Measurements from ENCODE around the gene TKT.

Gene TKT

GRCh38 chr3:53186726-53187125 is 69.1 kb downstream of the TKT start:
- Histone ChIP-seq H3K9me3 (ENCODE audit: control insufficient read depth in 5 of 5, low read length in 5 of 5) (no peaks in the 10 kb centered on the region), H3K27me3 (ENCODE audit: control insufficient read depth in 5 of 5, insufficient read depth in 4 of 5, low read length in 5 of 5) (no peaks in the 10 kb centered on the region), H3K9ac (ENCODE audit: low read length in 5 of 5) (no peak overlapping the region), H3K36me3 (ENCODE audit: control insufficient read depth in 5 of 5, insufficient read depth in 5 of 5, low read length in 5 of 5) (peaks cover 0 to 91% (median 86%) of the 10 kb centered on the region in 5 donors), H3K4me1 (ENCODE audit: control insufficient read depth in 5 of 5, insufficient read depth in 5 of 5, low read length in 5 of 5) (peaks cover 0 to under 1% (median 0%) of the 10 kb centered on the region in 5 donors), H3K27ac (ENCODE audit: low read depth, low read length) (no peak overlapping the region), H3K4me3 (ENCODE audit: low read depth in 1 of 5, low read length in 5 of 5) (no peak overlapping the region)

GRCh38 chr3:53185761-53186465 is 69.9 kb downstream of the TKT start:
- Histone ChIP-seq H3K4me3 (ENCODE audit: low read depth in 1 of 5, low read length in 5 of 5) (no peak overlapping the region), H3K9ac (ENCODE audit: low read length in 5 of 5) (no peak overlapping the region), H3K36me3 (ENCODE audit: control insufficient read depth in 5 of 5, insufficient read depth in 5 of 5, low read length in 5 of 5) (peaks cover 0 to 94% (median 90%) of the 10 kb centered on the region in 5 donors), H3K27me3 (ENCODE audit: control insufficient read depth in 5 of 5, insufficient read depth in 4 of 5, low read length in 5 of 5) (no peaks in the 10 kb centered on the region), H3K27ac (ENCODE audit: low read depth, low read length) (no peak overlapping the region), H3K4me1 (ENCODE audit: control insufficient read depth in 5 of 5, insufficient read depth in 5 of 5, low read length in 5 of 5) (no peaks in the 10 kb centered on the region), H3K9me3 (ENCODE audit: control insufficient read depth in 5 of 5, low read length in 5 of 5) (no peaks in the 10 kb centered on the region)

GRCh38 chr3:53184701-53185100 is 71.1 kb downstream of the TKT start:
- Histone ChIP-seq H3K9ac (ENCODE audit: low read length in 5 of 5) (no peak overlapping the region), H3K4me1 (ENCODE audit: control insufficient read depth in 5 of 5, insufficient read depth in 5 of 5, low read length in 5 of 5) (peaks cover 0 to 10% (median 10%) of the 10 kb centered on the region in 5 donors), H3K27ac (ENCODE audit: low read depth, low read length) (no peak overlapping the region), H3K36me3 (ENCODE audit: control insufficient read depth in 5 of 5, insufficient read depth in 5 of 5, low read length in 5 of 5) (peaks cover 0 to 94% (median 90%) of the 10 kb centered on the region in 5 donors), H3K27me3 (ENCODE audit: control insufficient read depth in 5 of 5, insufficient read depth in 4 of 5, low read length in 5 of 5) (no peaks in the 10 kb centered on the region), H3K9me3 (ENCODE audit: control insufficient read depth in 5 of 5, low read length in 5 of 5) (no peaks in the 10 kb centered on the region), H3K4me3 (ENCODE audit: low read depth in 1 of 5, low read length in 5 of 5) (no peak overlapping the region)

- Histone ChIP-seq H3K4me1 (ENCODE audit: control insufficient read depth in 5 of 5, insufficient read depth in 5 of 5, low read length in 5 of 5) (peaks cover 2 to 22% (median 17%) of the 10 kb centered on the region in 5 donors), H3K36me3 (ENCODE audit: control insufficient read depth in 5 of 5, insufficient read depth in 5 of 5, low read length in 5 of 5) (peaks cover 0 to 94% (median 91%) of the 10 kb centered on the region in 5 donors), H3K9ac (ENCODE audit: low read length in 5 of 5) (no peak overlapping the region), H3K4me3 (ENCODE audit: low read depth in 1 of 5, low read length in 5 of 5) (no peak overlapping the region), H3K27me3 (ENCODE audit: control insufficient read depth in 5 of 5, insufficient read depth in 4 of 5, low read length in 5 of 5) (no peaks in the 10 kb centered on the region), H3K9me3 (ENCODE audit: control insufficient read depth in 5 of 5, low read length in 5 of 5) (no peaks in the 10 kb centered on the region), H3K27ac (ENCODE audit: low read depth, low read length) (no peak overlapping the region)
These were observed 72.3 kb downstream of the TKT start for GRCh38 chr3:53183514-53183913.

- H3K27me3 ChIP-seq (ENCODE audit: control insufficient read depth in 5 of 5, insufficient read depth in 4 of 5, low read length in 5 of 5) = no peaks in the 10 kb centered on the region
- H3K4me3 ChIP-seq (ENCODE audit: low read depth in 1 of 5, low read length in 5 of 5) = no peak overlapping the region
- H3K9ac ChIP-seq (ENCODE audit: low read length in 5 of 5) = no peak overlapping the region
- H3K4me1 ChIP-seq (ENCODE audit: control insufficient read depth in 5 of 5, insufficient read depth in 5 of 5, low read length in 5 of 5) = peaks cover 2 to 23% (median 17%) of the 10 kb centered on the region in 5 donors
- H3K27ac ChIP-seq (ENCODE audit: low read depth, low read length) = no peak overlapping the region
- H3K9me3 ChIP-seq (ENCODE audit: control insufficient read depth in 5 of 5, low read length in 5 of 5) = no peaks in the 10 kb centered on the region
- peaks cover 0 to 94% (median 92%) of the 10 kb centered on the region in 5 donors for H3K36me3 ChIP-seq (ENCODE audit: control insufficient read depth in 5 of 5, insufficient read depth in 5 of 5, low read length in 5 of 5)
These were observed 73.0 kb downstream of the TKT start for GRCh38 chr3:53182764-53183355.

- Histone ChIP-seq H3K4me3 (ENCODE audit: low read depth in 1 of 5, low read length in 5 of 5) (no peak overlapping the region), H3K9ac (ENCODE audit: low read length in 5 of 5) (no peak overlapping the region), H3K9me3 (ENCODE audit: control insufficient read depth in 5 of 5, low read length in 5 of 5) (no peaks in the 10 kb centered on the region), H3K27ac (ENCODE audit: low read depth, low read length) (no peak overlapping the region), H3K27me3 (ENCODE audit: control insufficient read depth in 5 of 5, insufficient read depth in 4 of 5, low read length in 5 of 5) (no peaks in the 10 kb centered on the region), H3K4me1 (ENCODE audit: control insufficient read depth in 5 of 5, insufficient read depth in 5 of 5, low read length in 5 of 5) (peaks cover 2 to 28% (median 22%) of the 10 kb centered on the region in 5 donors), H3K36me3 (ENCODE audit: control insufficient read depth in 5 of 5, insufficient read depth in 5 of 5, low read length in 5 of 5) (peaks cover 0 to 81% (median 80%) of the 10 kb centered on the region in 5 donors)
These were observed 74.3 kb downstream of the TKT start for GRCh38 chr3:53181528-53181927.

- Histone ChIP-seq H3K9ac (ENCODE audit: low read length in 5 of 5) (no peak overlapping the region), H3K4me1 (ENCODE audit: control insufficient read depth in 5 of 5, insufficient read depth in 5 of 5, low read length in 5 of 5) (peaks cover 2 to 33% (median 27%) of the 10 kb centered on the region in 5 donors), H3K27ac (ENCODE audit: low read depth, low read length) (no peak overlapping the region), H3K9me3 (ENCODE audit: control insufficient read depth in 5 of 5, low read length in 5 of 5) (no peaks in the 10 kb centered on the region), H3K27me3 (ENCODE audit: control insufficient read depth in 5 of 5, insufficient read depth in 4 of 5, low read length in 5 of 5) (no peaks in the 10 kb centered on the region), H3K36me3 (ENCODE audit: control insufficient read depth in 5 of 5, insufficient read depth in 5 of 5, low read length in 5 of 5) (peaks cover 0 to 81% (median 78%) of the 10 kb centered on the region in 5 donors), H3K4me3 (ENCODE audit: low read depth in 1 of 5, low read length in 5 of 5) (no peak overlapping the region)
These were observed 74.8 kb downstream of the TKT start for GRCh38 chr3:53181024-53181371.

- H3K27me3 ChIP-seq (ENCODE audit: control insufficient read depth in 5 of 5, insufficient read depth in 4 of 5, low read length in 5 of 5) = no peaks in the 10 kb centered on the region
- peaks cover 0 to 81% (median 77%) of the 10 kb centered on the region in 5 donors for H3K36me3 ChIP-seq (ENCODE audit: control insufficient read depth in 5 of 5, insufficient read depth in 5 of 5, low read length in 5 of 5)
- H3K4me1 ChIP-seq (ENCODE audit: control insufficient read depth in 5 of 5, insufficient read depth in 5 of 5, low read length in 5 of 5) = peaks cover 2 to 38% (median 33%) of the 10 kb centered on the region in 5 donors
- no peaks in the 10 kb centered on the region for H3K9me3 ChIP-seq (ENCODE audit: control insufficient read depth in 5 of 5, low read length in 5 of 5)
- no peak overlapping the region for H3K4me3 ChIP-seq (ENCODE audit: low read depth in 1 of 5, low read length in 5 of 5)
- H3K27ac ChIP-seq (ENCODE audit: low read depth, low read length) = no peak overlapping the region
- H3K9ac ChIP-seq (ENCODE audit: low read length in 5 of 5) = no peak overlapping the region
These were observed 75.4 kb downstream of the TKT start for GRCh38 chr3:53180305-53181023.

GRCh38 chr3:53179580-53179979 is 76.2 kb downstream of the TKT start:
- no peak overlapping the region for H3K4me3 ChIP-seq (ENCODE audit: low read depth in 1 of 5, low read length in 5 of 5)
- H3K36me3 ChIP-seq (ENCODE audit: control insufficient read depth in 5 of 5, insufficient read depth in 5 of 5, low read length in 5 of 5) = peaks cover 0 to 81% (median 74%) of the 10 kb centered on the region in 5 donors
- no peaks in the 10 kb centered on the region for H3K9me3 ChIP-seq (ENCODE audit: control insufficient read depth in 5 of 5, low read length in 5 of 5)
- H3K27ac ChIP-seq (ENCODE audit: low read depth, low read length) = no peak overlapping the region
- H3K27me3 ChIP-seq (ENCODE audit: control insufficient read depth in 5 of 5, insufficient read depth in 4 of 5, low read length in 5 of 5) = no peaks in the 10 kb centered on the region
- peaks cover 2 to 47% (median 39%) of the 10 kb centered on the region in 5 donors for H3K4me1 ChIP-seq (ENCODE audit: control insufficient read depth in 5 of 5, insufficient read depth in 5 of 5, low read length in 5 of 5)
- H3K9ac ChIP-seq (ENCODE audit: low read length in 5 of 5) = no peak overlapping the region

GRCh38 chr3:53178246-53178645 is 77.6 kb downstream of the TKT start:
- Histone ChIP-seq H3K4me3 (ENCODE audit: low read depth in 1 of 5, low read length in 5 of 5) (no peak overlapping the region), H3K36me3 (ENCODE audit: control insufficient read depth in 5 of 5, insufficient read depth in 5 of 5, low read length in 5 of 5) (peaks cover 0 to 86% (median 80%) of the 10 kb centered on the region in 5 donors), H3K27ac (ENCODE audit: low read depth, low read length) (no peak overlapping the region), H3K9me3 (ENCODE audit: control insufficient read depth in 5 of 5, low read length in 5 of 5) (no peaks in the 10 kb centered on the region), H3K4me1 (ENCODE audit: control insufficient read depth in 5 of 5, insufficient read depth in 5 of 5, low read length in 5 of 5) (peaks cover 2 to 56% (median 43%) of the 10 kb centered on the region in 5 donors), H3K27me3 (ENCODE audit: control insufficient read depth in 5 of 5, insufficient read depth in 4 of 5, low read length in 5 of 5) (no peaks in the 10 kb centered on the region), H3K9ac (ENCODE audit: low read length in 5 of 5) (no peak overlapping the region)

Data from subcutaneous abdominal adipose tissue (tissue), 5 donors.